ENCODE results near the gene PSME3. TPM values are rescaled to one million over a fixed set of nuclear protein-coding genes. Genes with fewer than 3 reads are reported as not detected.

The PSME3 gene
- total and polyA plus RNA-seq, 7 donors, result 34.3 to 94.9 (median 59.7) TPM

DNA sequence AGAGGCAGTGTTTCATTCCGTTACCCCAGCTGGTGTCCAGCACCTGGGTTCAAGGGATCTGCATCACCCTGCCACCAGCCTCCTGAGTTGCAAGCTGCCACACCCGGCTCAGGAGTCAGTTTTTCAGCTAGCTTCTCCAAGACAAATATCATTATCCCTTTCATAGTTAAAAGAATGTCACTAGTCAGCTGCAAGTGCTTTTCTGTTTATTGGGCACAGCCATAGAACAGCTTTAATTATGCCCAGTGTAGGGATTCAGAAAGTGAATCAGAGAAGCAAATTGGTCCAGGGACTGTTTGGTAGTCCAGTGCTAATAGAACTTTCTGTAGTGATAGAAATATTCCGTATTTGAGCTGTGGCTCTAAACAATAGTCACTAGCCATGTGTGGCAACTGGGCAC lies 14.9 kb downstream of the PSME3 start:
- Histone ChIP-seq H3K36me3 (peaks cover 6 to 28% (median 17%) of the 10 kb centered on the region in 4 donors), H3K9me3 (no peaks in the 10 kb centered on the region), H3K4me1 (peaks cover 0 to 23% (median 20%) of the 10 kb centered on the region in 4 donors), H3K27me3 (no peaks in the 10 kb centered on the region), H3K4me3 (no peak overlapping the region), H3K27ac (no peak overlapping the region)
- TF ChIP-seq POLR2AphosphoS5 (IDR thresholded peaks at IDR 0.05), result no peak
- no peak for TF ChIP-seq POLR2A (IDR thresholded peaks at IDR 0.05)
- TF ChIP-seq EP300 (IDR thresholded peaks at IDR 0.05), result no peak
- TF ChIP-seq CTCF (IDR thresholded peaks at IDR 0.05), result no peak
- DNase-seq, result no peak
- WGBS, 2 donors, result 33 to 77% methylated on average over 3 of the region's 3 CpGs
- intact Hi-C loops (cut with DNase I), result no loop called here

DNA sequence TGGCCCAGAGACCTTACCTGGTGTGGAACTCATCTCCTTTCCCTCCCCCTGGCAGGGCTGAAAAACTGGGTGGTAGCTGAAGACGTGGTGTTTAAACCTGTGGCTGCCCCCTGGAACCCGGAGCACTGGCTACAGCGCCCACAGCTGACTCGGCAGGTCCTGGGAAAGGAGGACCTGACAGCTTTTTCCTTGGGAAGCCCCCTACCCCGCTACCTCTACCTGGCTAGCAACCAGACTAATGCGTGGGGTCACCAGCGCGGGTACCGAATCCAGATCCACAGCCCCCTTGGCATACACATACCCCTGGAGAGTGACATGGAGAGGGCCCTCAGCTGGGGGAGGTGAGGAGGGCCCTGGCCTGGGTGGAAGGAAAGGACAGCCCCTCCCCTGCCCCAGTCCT lies 15.8 kb downstream of the PSME3 start:
- whole genome bisulfite sequencing, 2 donors, result 88 to 93% methylated on average over 9 of the region's 9 CpGs
- no peaks in the 10 kb centered on the region for H3K9me3 ChIP-seq
- H3K27ac ChIP-seq, result peak overlapping the region in 3 of 4 donors; percentile 86 to 94 (median 94)
- no peaks in the 10 kb centered on the region for H3K27me3 ChIP-seq
- no peak for DNase-seq
- peaks cover 6 to 22% (median 12%) of the 10 kb centered on the region in 4 donors for H3K36me3 ChIP-seq
- no peak overlapping the region for H3K4me3 ChIP-seq
- intact Hi-C loops (cut with DNase I), result no loop called here
- H3K4me1 ChIP-seq, result peaks cover 0 to 31% (median 26%) of the 10 kb centered on the region in 4 donors
- no peak for TF ChIP-seq POLR2A (IDR thresholded peaks at IDR 0.05)
- TF ChIP-seq POLR2AphosphoS5 (IDR thresholded peaks at IDR 0.05), result no peak
- TF ChIP-seq CTCF (IDR thresholded peaks at IDR 0.05), result no peak
- no peak for TF ChIP-seq EP300 (IDR thresholded peaks at IDR 0.05)

GRCh38 chr17:42849451-42850181 lies 16.4 kb downstream of the PSME3 start:
- H3K27ac ChIP-seq, result peak overlapping the region in 3 of 4 donors; percentile 86 to 94 (median 94)
- WGBS, 2 donors, result 43 to 72% methylated on average over 8 of the region's 8 CpGs
- H3K4me3 ChIP-seq, result peak overlapping the region in 3 of 4 donors; percentile 57 to 70 (median 64)
- peaks cover 0 to 36% (median 31%) of the 10 kb centered on the region in 4 donors for H3K4me1 ChIP-seq
- H3K27me3 ChIP-seq, result no peaks in the 10 kb centered on the region
- DNase-seq, result no peak
- H3K36me3 ChIP-seq, result peaks cover 4 to 21% (median 10%) of the 10 kb centered on the region in 4 donors
- TF ChIP-seq CTCF (IDR thresholded peaks at IDR 0.05), result no peak
- peak in 2 of 4 donors; percentile 9 to 11 for TF ChIP-seq POLR2AphosphoS5 (IDR thresholded peaks at IDR 0.05)
- intact Hi-C loops (cut with DNase I), result no loop called here
- H3K9me3 ChIP-seq, result no peaks in the 10 kb centered on the region

GRCh38 chr17:42850954-42851353 lies 17.8 kb downstream of the PSME3 start, which contains the start of gene AOC3:
Gene AOC3 (plus strand): TSS chr17:42851199. CDS start chr17:42851344, 145 bp downstream.
- no peaks in the 10 kb centered on the region for H3K9me3 ChIP-seq
- DNase-seq, result peak; percentile 89
- H3K27me3 ChIP-seq, result no peaks in the 10 kb centered on the region
- intact Hi-C loops (cut with DNase I), result no loop called here
- peak within 1 kb of the TSS; percentile 53 to 70 (median 60) for H3K4me3 ChIP-seq
- WGBS, 2 donors, result 27 to 56% methylated on average over 9 of the region's 9 CpGs
- peaks cover 0 to 50% (median 45%) of the 10 kb centered on the region in 4 donors for H3K4me1 ChIP-seq
- H3K36me3 ChIP-seq, result peaks cover 0 to 20% (median under 1%) of the 10 kb centered on the region in 4 donors
- peak within 1 kb of the TSS; percentile 82 to 94 (median 90) for H3K27ac ChIP-seq
- TF ChIP-seq CTCF (IDR thresholded peaks at IDR 0.05) (no peak), EP300 (IDR thresholded peaks at IDR 0.05) (no peak), POLR2AphosphoS5 (IDR thresholded peaks at IDR 0.05) (peak; percentile 52 to 71 (median 62)), POLR2A (IDR thresholded peaks at IDR 0.05) (peak in 1 of 2 donors; percentile 32)
